Pancreas (tissue), 10 donors: ENCODE results near the gene DHH. TPM values are rescaled to one million over a fixed set of nuclear protein-coding genes. Genes with fewer than 3 reads are reported as not detected.
A peak's percentile ranks its signal among the peaks of the same experiment; 100 is the strongest.
"Not testable (repeated sequence)": the region's sequence is repeated elsewhere in the genome, so short reads cannot be mapped to it uniquely, and the experiment has no call there.

ENCODE experiments used
- ATAC-seq, 4 donors: fragments of 200-7000 bp; cut with Tn5 transposase; one replicate each; pipeline versions ENCODE4 v1.8.0 to v1.9.1; 2020; ENCODE audit warnings: mild to moderate bottlenecking in 4 of 4, moderate library complexity in 4 of 4
- DNase-seq, 6 donors: peaks; one replicate each; pipeline ENCODE4 v3.0.0-alpha.2; 2020
- FAIRE-seq: peaks from 2 replicates; lab custom pipeline; 2012; peaks lifted over from hg19 to GRCh38; lab: Jason Lieb, UNC
- H3K27ac ChIP-seq, 4 donors: fragments of 200-600 bp; sonication (generic); 1 replicate in 3 of 4; 2 replicates in 1 of 4; pipeline versions ENCODE4 v1.5.0 to v1.8.0; 2020
- H3K27me3 ChIP-seq, 4 donors: fragments of 200-600 bp; one replicate each; pipeline ENCODE4 v1.8.0; 2021
- H3K36me3 ChIP-seq, 3 donors: fragments of 200-600 bp; sonication (generic) in 1 of 3; one replicate each; pipeline versions ENCODE4 v1.5.0 to v1.8.0; 2020 to 2021
- H3K4me1 ChIP-seq, 3 donors: fragments of 200-600 bp; one replicate each; pipeline ENCODE4 v1.8.0; 2021
- H3K4me3 ChIP-seq, 4 donors: fragments of 200-600 bp; sonication (generic) in 2 of 4; one replicate each; pipeline versions ENCODE4 v1.5.0 to v1.8.0; 2020 to 2021
- H3K9me3 ChIP-seq, 4 donors: fragments of 200-600 bp; one replicate each; pipeline ENCODE4 v1.8.0; 2021
- WGBS, 2 donors: extraction: QIAGEN DNeasy Blood & Tissue Kit; methylation state at CpG; one replicate each; pipeline ENCODE4 v1.1.7; 2013; 5-methylcytosine and 5-hydroxymethylcytosine counted together
- intact Hi-C, 3 donors: fragments of 100-400 bp; cut with DNase I; formaldehyde crosslinking; loops; one replicate each; pipeline versions ENCODE4 v1.11.1 to v1.14.2; 2022
- polyA plus RNA-seq, 2 donors: library from polyadenylated mRNA; stranded (reverse); fragments of 200-250 nt; gene quantifications; one replicate each; pipeline ENCODE4 v1.2.3, GENCODE V29; 2013
- total RNA-seq, 6 donors: library from RNA; stranded (reverse); fragmentation: NEBNext Ultra II Directional in 4 of 6; extraction: Animal tissue kit (Norgen Biotek cat#: 25700) in 4 of 6; gene quantifications; one replicate each; pipeline versions ENCODE4 v1.2.1 to v1.2.4, GENCODE V29; 2021 to 2023
- TF ChIP-seq, protein P1 (sequence below), 4 donors: fragments of 200-600 bp; sonication (generic) in 3 of 4; IDR thresholded peaks; one replicate each; pipeline versions ENCODE4 v1.5.0 to v1.8.0; 2021; ENCODE audit warnings: antibody characterized with exemption in 4 of 4
- donor health status: healthy with polysubstance abuse.
- donor health status: DM: no; HTN: no; CAD: no; lungs with moderate emphysema.
- donor health status: DM: no; HTN: no; CAD: no.
- donor health status: control.
- donor health status: control.
- donor health status: Bipolar disorder and iron deficiency.
- donor health status: DM: yes; HTN: yes; CAD: no.
- donor health status: DM: no; HTN: no; CAD: no.
- donor health status: DM: no; HTN: no; CAD: no.
- donor health status: DM: yes; HTN: yes; CAD: no.

The DHH gene
- total RNA-seq, result under 1 TPM in 5 of 6 donors, not detected in 1; 0.03 to 0.53 (median 0.24) TPM
- under 1 TPM; 0.11 to 0.14 TPM for polyA plus RNA-seq

DNA sequence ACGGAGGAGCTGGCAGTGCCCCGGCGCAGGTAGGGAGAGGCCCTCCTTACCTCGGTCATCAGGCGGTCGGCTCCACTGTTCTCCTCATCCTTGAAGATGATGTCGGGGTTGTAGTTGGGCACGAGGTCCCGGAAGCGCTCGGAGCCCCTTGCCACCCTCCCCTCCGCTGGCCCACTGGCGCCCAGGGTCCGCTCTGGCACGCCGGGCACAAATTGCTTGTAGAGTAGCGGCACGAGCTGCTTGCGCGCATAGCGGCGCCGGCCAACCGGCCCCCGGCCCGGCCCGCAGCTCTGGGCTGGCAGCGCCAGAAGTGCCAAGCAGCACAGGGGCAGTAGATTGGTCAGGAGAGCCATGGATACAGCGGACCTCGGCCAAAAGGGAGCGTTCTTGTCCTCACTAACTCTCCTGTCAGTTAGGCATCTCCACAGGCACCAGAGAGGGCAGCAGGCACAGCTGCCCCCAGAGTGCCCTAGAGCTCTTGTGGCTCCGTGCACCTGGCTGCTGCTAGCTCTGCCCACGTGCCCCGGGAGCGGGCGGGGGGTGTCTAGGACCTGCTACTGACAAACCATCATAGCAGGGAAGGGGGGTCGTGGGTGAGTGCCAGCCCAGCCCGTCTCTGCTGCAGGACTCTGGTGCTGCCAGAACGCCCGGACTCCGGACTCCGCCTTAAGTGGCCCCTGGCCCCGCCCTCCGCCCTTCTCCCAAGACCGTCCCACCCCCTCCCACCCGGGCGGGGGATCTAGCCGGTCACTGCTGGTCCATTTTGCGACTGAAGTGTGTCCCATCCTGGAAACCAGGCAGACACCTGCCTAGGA, at the start of gene DHH:
Gene DHH (minus strand): TSS at position 642 of the 815 bp plus-strand sequence. CDS start 289 bp downstream, at position 353.
- Histone ChIP-seq H3K36me3 (no peaks in the 10 kb centered on the region), H3K27ac (no peak within 1 kb of the TSS), H3K4me3 (peak within 1 kb of the TSS in 1 of 4 donors; percentile 23), H3K9me3 (no peaks in the 10 kb centered on the region), H3K4me1 (peaks cover 0 to 22% (median 6%) of the 10 kb centered on the region in 3 donors), H3K27me3 (peaks cover 0 to 20% (median 2%) of the 10 kb centered on the region in 4 donors)
- TF ChIP-seq, protein P1, sequence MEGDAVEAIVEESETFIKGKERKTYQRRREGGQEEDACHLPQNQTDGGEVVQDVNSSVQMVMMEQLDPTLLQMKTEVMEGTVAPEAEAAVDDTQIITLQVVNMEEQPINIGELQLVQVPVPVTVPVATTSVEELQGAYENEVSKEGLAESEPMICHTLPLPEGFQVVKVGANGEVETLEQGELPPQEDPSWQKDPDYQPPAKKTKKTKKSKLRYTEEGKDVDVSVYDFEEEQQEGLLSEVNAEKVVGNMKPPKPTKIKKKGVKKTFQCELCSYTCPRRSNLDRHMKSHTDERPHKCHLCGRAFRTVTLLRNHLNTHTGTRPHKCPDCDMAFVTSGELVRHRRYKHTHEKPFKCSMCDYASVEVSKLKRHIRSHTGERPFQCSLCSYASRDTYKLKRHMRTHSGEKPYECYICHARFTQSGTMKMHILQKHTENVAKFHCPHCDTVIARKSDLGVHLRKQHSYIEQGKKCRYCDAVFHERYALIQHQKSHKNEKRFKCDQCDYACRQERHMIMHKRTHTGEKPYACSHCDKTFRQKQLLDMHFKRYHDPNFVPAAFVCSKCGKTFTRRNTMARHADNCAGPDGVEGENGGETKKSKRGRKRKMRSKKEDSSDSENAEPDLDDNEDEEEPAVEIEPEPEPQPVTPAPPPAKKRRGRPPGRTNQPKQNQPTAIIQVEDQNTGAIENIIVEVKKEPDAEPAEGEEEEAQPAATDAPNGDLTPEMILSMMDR (IDR thresholded peaks at IDR 0.05), result no peak
- peak in 3 of 6 donors; percentile 53 to 80 (median 62) for DNase-seq
- 1 to 2% methylated on average over 38 to 49 of the region's 49 CpGs for WGBS, 2 donors
- ATAC-seq, result peak in 3 of 4 donors; percentile 18 to 44 (median 35)
- intact Hi-C loops, result no loop called here
- FAIRE-seq, result no peak

DNA sequence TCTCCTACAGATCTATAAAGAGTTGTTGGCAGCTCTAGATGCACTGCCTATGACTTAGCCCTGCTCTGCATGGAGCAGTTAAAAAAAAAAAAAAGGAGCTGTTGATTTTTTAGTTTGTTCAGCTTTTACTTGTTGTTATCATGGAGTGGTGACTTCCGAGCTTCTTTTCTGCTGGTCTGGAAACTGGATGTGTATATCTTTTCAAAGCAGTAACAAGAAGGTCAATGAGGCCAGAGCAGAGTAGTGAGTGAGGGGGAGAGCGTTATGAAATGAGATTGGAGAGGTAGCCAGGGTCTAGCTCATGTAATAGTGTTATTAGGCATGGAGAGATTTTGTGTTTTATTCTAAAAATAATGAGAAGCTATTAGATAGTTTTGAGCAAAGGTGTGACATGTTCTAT, 49.8 kb upstream of the DHH start:
- Histone ChIP-seq H3K4me3 (no peak overlapping the region), H3K27me3 (no peaks in the 10 kb centered on the region), H3K4me1 (no peaks in the 10 kb centered on the region), H3K27ac (no peak overlapping the region), H3K9me3 (no peaks in the 10 kb centered on the region), H3K36me3 (no peaks in the 10 kb centered on the region)
- FAIRE-seq (no peak), DNase-seq (no peak), ATAC-seq (no peak)
- WGBS, 2 donors, result 73 to 81% methylated on average over 2 of the region's 2 CpGs
- intact Hi-C loops, result no loop called here
- TF ChIP-seq, protein P1 (IDR thresholded peaks at IDR 0.05), result no peak

DNA sequence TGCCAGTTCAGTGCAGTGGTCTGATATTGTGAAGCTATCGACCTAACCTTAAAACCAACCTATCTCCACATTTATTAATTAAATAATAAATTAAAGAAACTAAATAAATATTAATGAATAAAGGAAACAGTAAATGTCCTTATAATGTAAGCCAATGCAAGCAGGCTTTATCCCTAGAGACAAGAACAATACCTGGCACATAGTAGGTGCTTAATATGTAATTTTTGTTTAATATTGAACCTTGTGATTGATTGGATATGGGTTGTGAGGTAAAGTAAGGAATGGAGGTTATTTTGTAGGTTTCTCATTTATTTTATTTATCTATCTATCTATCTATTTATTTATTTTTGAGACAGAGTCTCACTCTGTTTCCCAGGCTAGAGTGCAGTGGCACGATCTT, 44.4 kb upstream of the DHH start:
- no peaks in the 10 kb centered on the region for H3K36me3 ChIP-seq
- no peak for ATAC-seq
- no peaks in the 10 kb centered on the region for H3K4me1 ChIP-seq
- WGBS, 2 donors, result 64 to 80% methylated on average over 2 of the region's 2 CpGs
- H3K27ac ChIP-seq, result no peak overlapping the region
- no peaks in the 10 kb centered on the region for H3K27me3 ChIP-seq
- DNase-seq, result no peak
- TF ChIP-seq, protein P1 (IDR thresholded peaks at IDR 0.05), result no peak
- no peak for FAIRE-seq
- H3K9me3 ChIP-seq, result no peaks in the 10 kb centered on the region
- intact Hi-C loops, result no loop called here
- no peak overlapping the region for H3K4me3 ChIP-seq

DNA sequence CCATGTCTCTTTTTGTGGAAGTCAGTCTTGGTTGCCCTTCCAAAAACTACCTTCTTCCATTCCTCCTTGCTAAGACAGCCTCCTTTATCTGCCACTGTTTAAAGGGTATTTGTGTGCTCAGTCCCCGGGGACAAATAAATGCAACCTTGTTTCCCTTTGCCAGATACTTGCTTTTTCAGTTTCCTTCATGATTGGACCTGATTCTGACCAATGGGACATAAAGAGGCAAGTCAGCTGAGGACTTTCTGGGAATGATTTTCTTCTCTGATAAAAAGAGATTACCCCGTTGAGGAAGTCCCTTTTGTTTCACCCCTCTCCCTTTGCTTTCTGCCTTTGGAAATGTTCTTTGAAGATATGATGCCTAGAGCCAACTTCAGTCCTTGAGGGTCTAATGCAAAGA, 44.0 kb upstream of the DHH start:
- H3K4me3 ChIP-seq, result no peak overlapping the region
- TF ChIP-seq, protein P1 (IDR thresholded peaks at IDR 0.05), result no peak
- H3K27ac ChIP-seq, result no peak overlapping the region
- H3K27me3 ChIP-seq, result no peaks in the 10 kb centered on the region
- intact Hi-C loops, result no loop called here
- no peak for FAIRE-seq
- H3K36me3 ChIP-seq, result no peaks in the 10 kb centered on the region
- no peaks in the 10 kb centered on the region for H3K4me1 ChIP-seq
- H3K9me3 ChIP-seq, result no peaks in the 10 kb centered on the region
- ATAC-seq, result no peak
- DNase-seq, result no peak
- 38 to 39% methylated on average over 2 of the region's 2 CpGs for WGBS, 2 donors

DNA sequence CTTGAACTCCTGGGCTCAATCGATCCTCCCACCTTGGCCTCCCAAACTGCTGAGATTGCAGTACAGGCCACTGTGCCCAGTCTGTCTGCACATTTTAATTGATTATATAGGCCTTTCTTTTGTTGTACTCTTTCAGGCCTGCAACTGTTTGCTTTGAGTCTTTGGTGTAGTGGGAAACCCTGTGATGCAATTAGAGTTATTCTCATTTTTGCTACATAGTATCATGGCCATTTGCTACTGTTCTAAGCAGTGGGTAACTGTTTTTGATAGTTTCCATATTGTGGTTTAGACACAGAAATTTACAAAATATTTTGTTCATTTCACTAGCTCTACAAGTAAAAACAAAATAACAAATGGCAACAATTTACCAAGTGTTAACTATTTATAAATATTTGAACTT, 42.9 kb upstream of the DHH start:
- no peaks in the 10 kb centered on the region for H3K36me3 ChIP-seq

DNA sequence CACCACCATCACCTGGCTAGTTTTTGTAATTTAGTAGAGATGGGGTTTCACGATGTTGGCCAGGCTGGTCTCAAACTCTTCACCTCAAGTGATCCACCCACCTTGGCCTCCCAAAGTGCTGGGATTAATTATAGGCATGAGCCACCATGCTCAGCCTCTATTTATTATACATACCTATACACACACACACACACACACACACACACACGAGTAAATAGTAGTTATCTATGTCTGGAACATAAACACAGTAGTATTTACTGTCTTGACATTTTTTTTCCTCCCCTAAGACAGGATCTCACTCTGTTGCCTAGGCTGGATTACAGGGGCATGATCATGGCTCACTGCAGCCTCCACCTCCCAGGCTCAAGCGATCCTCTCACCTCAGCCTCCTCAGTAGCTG, 42.4 kb upstream of the DHH start:
- H3K27me3 ChIP-seq, ATAC-seq, H3K36me3 ChIP-seq, H3K27ac ChIP-seq, DNase-seq, H3K4me3 ChIP-seq, H3K9me3 ChIP-seq, FAIRE-seq, intact Hi-C loops: not testable (repeated sequence)
- WGBS, 2 donors, result 80 to 84% methylated on average over 3 of the region's 3 CpGs
- peaks cover 0 to 14% (median 8%) of the 10 kb centered on the region in 3 donors for H3K4me1 ChIP-seq

More for the DNA sequence above, 42.9 kb upstream of the DHH start:
- ATAC-seq (no peak), DNase-seq (no peak), FAIRE-seq (no peak)
- WGBS, 2 donors, result 89 to 100% methylated on average over 1 of the region's 1 CpG
- Histone ChIP-seq H3K4me1 (peaks cover 0 to 9% (median 4%) of the 10 kb centered on the region in 3 donors), H3K9me3 (no peaks in the 10 kb centered on the region), H3K4me3 (no peak overlapping the region), H3K27me3 (no peaks in the 10 kb centered on the region), H3K27ac (no peak overlapping the region)
- TF ChIP-seq, protein P1 (IDR thresholded peaks at IDR 0.05), result no peak
- intact Hi-C loops, result no loop called here
